ENCODE measurements around the gene SLAMF7.
"Not testable (repeated sequence)": the region's sequence is repeated elsewhere in the genome, so short reads cannot be mapped to it uniquely, and the experiment has no call there.

Gene SLAMF7

DNA sequence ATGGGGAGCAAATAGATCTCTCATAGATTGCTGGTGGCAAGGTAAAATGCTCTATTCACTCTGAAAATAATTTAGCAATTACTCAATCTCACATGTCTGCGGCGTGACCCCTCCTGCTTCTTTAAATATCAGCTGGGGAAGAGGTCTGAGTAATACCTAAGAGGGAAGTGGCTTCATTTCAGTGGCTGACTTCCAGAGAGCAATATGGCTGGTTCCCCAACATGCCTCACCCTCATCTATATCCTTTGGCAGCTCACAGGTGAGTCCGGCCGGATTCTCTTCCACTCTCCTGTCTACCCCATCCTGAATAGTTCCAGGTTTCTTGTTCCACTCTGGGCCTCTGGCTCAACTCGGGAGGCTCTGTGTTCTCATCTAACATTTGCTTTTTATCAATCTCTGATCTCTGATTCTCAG lies at the start of gene SLAMF7:
SLAMF7 (plus strand) TSS at position 150 of the 414 bp plus-strand sequence; CDS start at position 205, 55 bp downstream.
- peak; percentile 47 for DNase-seq

DNA sequence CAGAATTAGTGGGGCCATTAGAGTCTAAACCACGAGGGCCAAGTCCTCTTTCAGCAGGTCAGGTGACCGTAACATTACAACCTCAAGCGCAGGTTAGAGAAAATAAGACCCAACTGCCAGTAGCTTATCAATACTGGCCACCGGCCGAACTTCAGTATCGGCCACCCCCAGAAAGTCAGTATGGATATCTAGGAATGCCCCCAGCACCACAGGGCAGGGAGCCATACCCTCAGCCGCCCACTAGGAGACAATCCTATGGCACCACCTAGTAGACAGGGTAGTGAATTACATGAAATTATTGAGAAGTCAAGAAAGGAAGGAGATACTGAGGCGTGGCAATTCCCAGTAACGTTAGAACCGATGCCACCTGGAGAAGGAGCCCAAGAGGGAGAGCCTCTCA lies 46.7 kb upstream of the SLAMF7 start:
- not testable (repeated sequence) for DNase-seq

DNA sequence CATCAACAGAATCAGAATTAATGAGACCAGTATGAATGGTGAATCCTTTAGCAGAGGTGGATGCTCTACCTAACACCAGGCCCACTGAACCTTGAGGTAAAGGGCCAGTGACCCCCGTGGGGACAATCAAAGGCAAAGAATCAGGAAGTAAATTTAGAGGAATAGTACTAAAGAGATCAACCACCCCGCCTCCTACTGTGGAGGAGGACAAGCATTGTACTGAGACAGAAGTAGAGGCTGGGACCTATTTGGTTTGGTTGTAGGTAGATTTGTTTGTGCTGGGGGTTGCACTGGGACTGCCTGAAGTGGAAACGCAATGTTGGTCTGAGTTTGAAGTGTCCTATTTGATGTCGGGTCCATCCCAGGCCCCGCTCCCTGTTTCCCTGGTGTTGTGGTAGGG lies 36.9 kb upstream of the SLAMF7 start:
- DNase-seq: no peak

- peak; percentile 39 for DNase-seq
Observed at GRCh38 chr1:160704250-160704649, 34.8 kb upstream of the SLAMF7 start.

DNA sequence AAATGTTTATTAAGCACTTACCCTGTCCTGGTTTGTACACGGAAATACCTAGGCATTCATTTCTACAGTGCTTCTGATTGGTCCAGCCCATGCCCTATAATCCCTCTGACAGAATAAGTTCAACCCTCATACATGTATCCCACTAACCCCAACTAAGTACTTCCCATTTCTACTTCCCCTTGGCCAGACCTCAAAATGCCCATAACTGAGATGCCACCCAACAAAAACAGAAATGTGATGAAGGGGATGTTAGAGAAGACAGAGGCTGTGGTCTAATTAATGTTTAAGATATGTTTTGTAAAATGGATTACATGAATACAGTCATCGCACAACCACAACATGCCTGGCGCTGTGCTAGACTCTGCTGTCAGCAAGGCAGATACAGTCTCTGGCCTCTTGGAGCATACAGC lies 33.8 kb upstream of the SLAMF7 start:
- DNase-seq: peak; percentile 18

DNA sequence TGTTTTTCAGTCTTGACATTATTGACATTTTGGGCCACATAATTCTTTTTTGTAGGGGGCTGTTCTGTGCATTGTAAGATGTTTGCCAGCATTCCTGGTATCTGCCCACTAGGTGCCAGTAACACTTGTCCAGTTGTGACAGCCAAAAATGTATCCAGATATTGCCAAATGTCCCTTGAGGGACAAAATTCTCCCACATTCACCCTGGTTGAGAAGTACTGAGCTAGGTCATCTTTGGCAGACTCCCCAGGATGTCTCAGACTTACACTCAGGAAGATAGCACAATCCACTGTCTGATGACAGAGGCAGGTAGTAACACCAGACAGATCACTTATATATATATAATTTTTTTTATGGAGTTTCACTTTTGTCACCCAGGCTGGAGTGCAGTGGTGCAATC lies 33.3 kb upstream of the SLAMF7 start:
- DNase-seq: no peak

- no peak for DNase-seq
Observed at GRCh38 chr1:160706526-160707235, 32.4 kb upstream of the SLAMF7 start.

DNA sequence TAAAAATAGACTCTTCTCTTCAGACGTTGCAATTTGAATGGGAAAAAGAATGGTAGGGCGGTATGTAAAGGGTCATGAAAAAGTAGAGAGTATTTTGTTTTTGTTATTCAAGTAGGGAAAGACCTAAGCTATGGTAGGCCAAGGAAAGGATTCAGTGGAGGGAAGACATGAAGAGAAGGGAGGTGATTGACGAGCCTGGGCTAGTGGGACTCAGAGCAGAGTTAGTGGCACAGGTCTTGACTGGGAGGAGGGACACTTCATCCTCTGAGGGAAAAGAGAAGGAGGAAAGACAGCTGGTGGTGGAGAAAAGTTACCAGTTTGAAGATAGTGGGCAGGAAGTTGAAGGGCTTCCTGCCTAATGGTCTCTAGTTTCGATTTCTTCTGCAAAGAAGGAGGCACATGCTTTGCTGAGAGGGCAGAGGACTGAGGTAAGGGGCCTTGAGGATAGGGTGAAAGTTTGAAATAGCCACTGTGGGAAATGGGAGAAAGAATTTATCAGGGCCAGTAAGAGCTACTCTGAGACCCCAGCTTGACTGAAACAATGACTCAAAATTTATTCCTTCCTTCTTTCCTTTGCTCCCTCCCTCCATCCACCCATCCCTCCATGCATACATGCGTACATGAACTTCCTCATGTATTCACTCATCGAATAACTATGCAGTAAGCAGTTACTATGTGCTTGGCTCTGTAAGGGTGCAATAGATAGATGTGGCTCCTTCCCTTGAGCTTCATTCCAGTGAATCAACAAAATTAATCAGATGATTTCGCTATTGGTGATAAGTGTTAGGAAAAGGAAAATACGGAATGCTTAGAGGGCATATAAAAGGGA lies 31.6 kb upstream of the SLAMF7 start:
- peak; percentile 1 for DNase-seq

DNA sequence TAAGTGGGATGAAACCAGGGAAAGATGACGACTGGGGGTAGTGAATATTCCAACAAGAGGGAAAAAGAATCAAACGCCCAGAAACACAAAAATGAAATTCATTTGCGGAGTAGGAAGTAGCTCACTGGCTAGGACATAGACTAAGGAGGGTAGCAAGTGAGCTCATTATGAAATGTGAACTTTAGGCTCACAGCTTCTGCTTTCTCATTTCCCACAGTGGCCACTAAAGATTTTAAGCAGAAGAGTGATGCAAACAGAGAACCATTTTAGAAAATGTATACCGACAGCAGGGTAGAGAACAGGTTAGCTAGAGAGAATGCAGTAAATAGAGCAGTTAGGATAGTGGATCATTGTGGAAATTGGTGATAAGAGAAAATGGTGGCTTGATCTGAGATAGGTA lies 30.9 kb upstream of the SLAMF7 start:
- no peak for DNase-seq

DNA sequence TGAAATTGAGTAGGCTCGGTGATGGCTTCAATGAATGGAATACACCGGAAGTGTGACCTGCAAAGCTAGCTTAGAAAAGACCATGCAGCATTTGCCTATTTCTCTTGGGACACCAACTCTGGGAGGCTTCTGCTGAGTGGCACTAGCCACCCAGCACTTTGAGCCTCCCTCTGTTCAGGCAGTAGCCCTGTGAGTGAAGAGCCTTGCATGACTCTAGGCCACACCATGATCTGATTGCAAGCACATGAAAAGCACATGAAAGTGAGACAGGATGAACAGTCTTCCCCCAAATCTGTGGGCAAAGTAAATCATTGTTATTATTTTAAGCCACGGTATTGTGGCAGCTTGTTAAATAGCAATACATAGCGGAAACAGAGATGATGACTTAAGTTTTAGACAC lies 30.2 kb upstream of the SLAMF7 start:
- no peak for DNase-seq

DNA sequence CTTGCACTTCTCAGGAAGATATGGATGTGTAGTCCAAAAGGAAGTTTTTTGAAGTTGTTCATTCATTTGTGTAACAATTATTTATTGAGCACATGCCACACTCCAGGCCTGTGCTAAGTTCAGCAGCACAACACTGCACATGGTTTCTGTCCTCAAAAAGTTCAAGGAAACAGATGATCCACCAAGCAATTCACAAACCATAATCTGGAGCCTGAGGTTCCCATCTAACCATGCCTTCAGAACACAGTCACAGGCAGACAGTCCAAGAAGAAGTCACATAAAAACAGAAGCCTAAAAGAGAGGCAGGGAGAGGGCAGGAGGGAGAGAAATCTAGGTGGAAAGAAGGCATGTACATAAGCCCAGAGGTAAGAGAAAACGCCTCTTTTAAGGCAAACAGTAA lies 29.3 kb upstream of the SLAMF7 start:
- no peak for DNase-seq

DNA sequence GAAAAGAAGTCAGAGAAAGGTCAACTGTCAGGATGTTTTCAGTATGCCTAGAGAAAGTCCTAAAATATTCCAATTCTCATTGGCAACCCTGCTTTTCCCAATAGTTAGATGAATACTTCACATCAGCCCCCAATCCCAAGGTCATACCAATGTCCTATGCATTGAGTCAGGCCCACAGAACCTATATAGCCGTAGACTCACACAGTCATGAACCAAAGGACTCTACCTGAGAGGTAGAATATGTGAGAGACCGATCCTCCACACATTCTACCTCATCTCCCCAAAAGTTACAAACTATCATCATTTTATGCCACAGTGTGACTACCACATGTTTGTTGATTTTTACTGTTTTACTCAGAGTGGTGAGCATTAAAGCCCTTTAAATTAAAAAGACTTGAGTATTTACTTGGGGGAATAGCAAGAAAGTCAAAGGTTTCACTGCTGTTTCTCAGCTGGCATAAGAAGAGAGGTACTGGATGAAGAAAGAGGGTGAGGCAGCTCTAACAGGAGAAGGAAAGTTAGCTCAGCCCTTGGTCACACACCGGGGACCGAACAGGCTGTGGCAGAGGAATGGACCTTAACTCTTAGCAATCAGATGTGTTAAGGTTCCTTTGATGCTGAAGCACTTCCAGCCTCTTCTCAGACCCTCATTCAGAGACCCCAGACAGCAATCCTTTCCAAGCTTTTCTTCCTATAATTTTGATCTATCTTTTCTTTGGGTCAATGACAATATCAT lies 28.4 kb upstream of the SLAMF7 start:
- no peak for DNase-seq

GRCh38 chr1:160711276-160711601 lies 27.8 kb upstream of the SLAMF7 start:
- no peak for DNase-seq

DNA sequence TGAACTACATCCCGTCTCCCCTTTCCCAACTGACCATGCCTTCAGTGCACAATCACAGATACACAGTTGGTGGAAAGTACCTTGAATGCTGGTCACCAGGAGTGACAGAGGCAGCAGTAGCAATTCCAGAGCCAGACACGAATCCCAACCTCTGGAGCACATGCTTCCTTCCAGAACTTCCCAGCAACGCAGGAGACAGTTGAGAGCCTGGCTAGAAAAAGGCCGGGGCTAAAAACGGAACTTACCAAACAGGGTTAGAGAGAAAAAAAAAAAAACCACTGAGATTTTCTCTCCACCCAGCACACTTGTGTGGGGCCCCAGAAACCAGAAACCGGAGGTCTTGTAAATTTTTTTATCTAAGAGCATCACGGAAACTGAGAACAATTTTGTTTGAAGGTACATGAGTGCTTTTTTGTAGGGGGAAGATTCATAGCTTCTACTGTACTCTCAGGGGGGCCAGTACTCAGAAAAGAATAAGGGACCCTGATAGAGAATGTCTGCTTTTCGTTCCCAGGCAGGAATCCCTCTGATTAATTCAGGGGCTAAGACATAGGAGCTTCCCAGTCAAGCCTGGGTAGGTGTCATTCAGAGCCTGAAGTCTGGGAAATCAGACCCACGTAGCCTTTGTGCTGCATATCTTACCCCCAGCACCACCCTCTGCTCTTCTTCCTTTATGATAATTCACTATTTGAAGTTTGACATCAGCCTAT lies 27.3 kb upstream of the SLAMF7 start, which contains the start of gene CD48:
CD48 (minus strand) TSS at position 221 of the 710 bp plus-strand sequence; CDS start at position 162, 59 bp downstream.
- peak; percentile 53 for DNase-seq

DNA sequence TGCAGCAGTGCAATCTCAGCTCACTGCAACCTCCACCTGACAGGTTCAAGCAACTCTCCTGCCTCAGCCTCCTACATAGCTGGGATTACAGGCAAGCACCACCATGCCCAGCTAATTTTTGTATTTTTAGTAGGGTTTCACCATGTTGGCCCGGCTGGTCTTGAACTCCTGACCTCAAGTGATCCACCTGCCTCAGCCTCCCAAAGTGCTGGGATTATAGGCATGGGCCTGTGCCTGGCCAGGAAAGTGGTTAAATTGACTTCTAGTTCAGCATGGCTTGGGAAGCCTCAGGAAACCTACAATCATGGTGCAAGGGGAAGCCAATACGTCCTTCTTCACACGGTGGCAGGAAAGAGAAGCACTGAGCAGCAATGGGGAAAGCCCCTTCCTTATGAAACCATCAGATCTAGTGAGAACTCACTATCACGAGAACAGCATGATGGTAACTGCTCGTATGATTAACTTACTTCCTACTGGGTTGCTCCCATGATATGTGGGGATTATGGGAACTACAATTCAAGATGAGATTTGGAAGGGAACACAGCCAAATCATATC lies 26.4 kb upstream of the SLAMF7 start:
- DNase-seq: peak; percentile 62

GRCh38 chr1:160713161-160713560 lies 25.9 kb upstream of the SLAMF7 start:
- no peak for DNase-seq

- peak; percentile 24 for DNase-seq
Observed at GRCh38 chr1:160714034-160714648, 24.9 kb upstream of the SLAMF7 start.

GRCh38 chr1:160716013-160716412 lies 23.0 kb upstream of the SLAMF7 start:
- DNase-seq: no peak

DNA sequence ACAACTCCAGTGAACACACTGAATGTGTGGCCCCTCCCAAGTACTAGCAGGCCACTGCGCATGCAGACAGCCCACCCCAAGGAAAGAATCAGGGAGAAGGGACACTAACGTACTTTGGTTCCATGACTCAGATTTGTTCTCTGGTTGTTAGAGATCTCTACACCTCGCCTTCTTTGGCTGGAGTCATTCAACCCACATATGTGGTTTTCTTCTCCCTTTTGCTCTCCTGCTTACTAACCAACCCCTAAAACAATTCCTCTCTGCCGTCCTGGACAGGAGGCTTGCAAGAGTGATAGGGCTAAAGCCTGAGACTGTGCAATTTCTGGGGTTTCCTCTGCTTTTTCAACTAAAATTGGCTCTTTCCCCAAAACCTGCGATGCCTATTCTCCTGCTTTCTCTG lies 21.7 kb upstream of the SLAMF7 start:
- DNase-seq: no peak

- no peak for DNase-seq
Observed at GRCh38 chr1:160718210-160718609, 20.8 kb upstream of the SLAMF7 start.

DNA sequence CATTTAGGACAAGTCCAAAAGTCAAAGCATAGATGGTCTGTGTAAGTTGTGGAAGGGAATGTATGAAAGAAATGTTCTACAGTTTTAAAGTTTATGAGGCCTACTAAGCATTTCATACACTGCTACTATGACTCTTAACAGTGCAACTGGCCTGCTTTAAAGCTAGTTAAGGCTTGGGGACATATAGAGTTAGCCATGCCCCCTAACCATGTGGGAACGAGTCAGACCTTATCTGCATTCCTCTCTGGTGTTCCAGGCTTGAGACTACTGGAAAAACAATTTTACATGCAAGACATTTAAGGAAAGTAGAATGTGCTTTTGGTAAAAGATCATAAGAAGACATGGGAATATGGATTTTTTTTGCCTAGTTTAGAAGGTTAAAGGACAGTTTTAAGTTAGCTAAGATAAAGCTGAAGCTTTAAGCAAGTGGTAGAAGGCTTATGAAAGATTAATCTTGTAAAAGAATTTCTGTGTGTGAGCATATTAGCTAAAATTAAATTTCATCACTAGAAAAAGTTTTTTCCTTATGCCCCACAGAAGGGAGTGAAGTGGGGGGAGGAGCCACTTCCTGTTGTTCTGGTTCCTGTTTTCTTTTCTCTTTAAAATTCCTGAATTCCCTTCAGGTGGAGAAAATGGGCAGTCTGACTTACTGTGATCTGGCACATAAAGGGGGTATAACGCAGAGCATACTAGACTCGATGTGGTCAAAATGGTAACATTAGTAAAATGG lies 18.5 kb upstream of the SLAMF7 start:
- DNase-seq: no peak

Data from CD4-positive, alpha-beta T cell treated with Interferon gamma for 1 hour (primary cell).